GM23338 (cell line): Measurements from ENCODE around the gene S100A8.

Source experiments
- CTCF ChIP-seq, 2 experiments: fragments of 200-600 bp in 1 of 2; sonication (generic) in 1 of 2; conservative IDR thresholded peaks; 2 replicates each; pipeline versions ENCODE4 v1.5.1 to v1.6.1; 2016 to 2017; ENCODE audit warnings: antibody characterized with exemption in 2 of 2, low read depth in 2 of 2, mild to moderate bottlenecking in 2 of 2, moderate library complexity in 1 of 2
- EZH2 ChIP-seq: fragments of 200-600 bp; sonication (generic); IDR thresholded peaks from one replicate; pipeline ENCODE4 v1.8.0; 2017; ENCODE audit warnings: antibody characterized with exemption, mild to moderate bottlenecking, low read depth; ENCODE audit not compliant: unreplicated experiment
- EZH2phosphoT487 ChIP-seq: fragments of 200-600 bp; sonication (generic); IDR thresholded peaks from one replicate; pipeline ENCODE4 v1.8.1; 2018; ENCODE audit warnings: antibody characterized with exemption; ENCODE audit not compliant: unreplicated experiment
- POLR2AphosphoS5 ChIP-seq: IDR thresholded peaks from 2 replicates; pipeline ENCODE4 v1.6.1; 2016; ENCODE audit warnings: antibody characterized with exemption, low read depth
- REST ChIP-seq: IDR thresholded peaks from one replicate; pipeline ENCODE4 v1.6.1; 2018; ENCODE audit warnings: antibody characterized with exemption; ENCODE audit not compliant: unreplicated experiment

GRCh38 chr1:153365696-153366095 is 25.2 kb downstream of the S100A8 start:
- no peak for TF ChIP-seq CTCF (conservative IDR thresholded peaks at IDR 0.05; ENCODE audit: low read depth in 2 of 2)
- no peak for TF ChIP-seq REST
- no peak for TF ChIP-seq POLR2AphosphoS5
- no peak for TF ChIP-seq EZH2
- TF ChIP-seq EZH2phosphoT487, result no peak
